Heart right ventricle (tissue), 16 donors: ENCODE data around the gene AK3. TPM values are rescaled to one million over a fixed set of nuclear protein-coding genes. Genes with fewer than 3 reads are reported as not detected.
"Not testable (repeated sequence)": the region's sequence is repeated elsewhere in the genome, so short reads cannot be mapped to it uniquely, and the experiment has no call there.

Source experiments
- ATAC-seq, 8 donors: fragments of 200-7000 bp; cut with Tn5 transposase; one replicate each; pipeline ENCODE4 v1.9.1; 2020; ENCODE audit warnings: mild to moderate bottlenecking in 8 of 8, moderate library complexity in 8 of 8, moderate number of reproducible peaks in 1 of 8
- DNase-seq, 2 donors: peaks; one replicate each; pipeline ENCODE4 v3.0.0-alpha.2; 2020
- H3K27ac ChIP-seq, 10 donors: fragments of 200-600 bp; sonication (generic) in 2 of 10; one replicate each; pipeline versions ENCODE4 v1.5.0 to v1.8.0; 2020 to 2022; ENCODE audit warnings: mild to moderate bottlenecking in 3 of 10
- H3K27me3 ChIP-seq, 7 donors: fragments of 200-600 bp; one replicate each; pipeline ENCODE4 v1.8.0; 2021 to 2022; ENCODE audit warnings: mild to moderate bottlenecking in 2 of 7
- H3K36me3 ChIP-seq, 9 donors: fragments of 200-600 bp; sonication (generic) in 1 of 9; one replicate each; pipeline versions ENCODE4 v1.5.0 to v1.8.0; 2020 to 2022; ENCODE audit warnings: mild to moderate bottlenecking in 2 of 9
- H3K4me1 ChIP-seq, 9 donors: fragments of 200-600 bp; sonication (generic) in 1 of 9; one replicate each; pipeline versions ENCODE4 v1.5.0 to v1.8.0; 2020 to 2022; ENCODE audit warnings: mild to moderate bottlenecking in 4 of 9
- H3K4me3 ChIP-seq, 10 donors: fragments of 200-600 bp; sonication (generic) in 2 of 10; one replicate each; pipeline versions ENCODE4 v1.5.0 to v1.8.0; 2020 to 2022; ENCODE audit warnings: mild to moderate bottlenecking in 7 of 10, moderate library complexity in 2 of 10
- H3K9me3 ChIP-seq, 11 donors: fragments of 200-600 bp in 10 of 11; sonication (generic) in 2 of 11; one replicate each; pipeline versions ENCODE4 v1.5.0 to v1.8.0; 2013 to 2022; ENCODE audit warnings: mild to moderate bottlenecking in 2 of 11, control low read depth in 1 of 11, moderate library complexity in 1 of 11
- CTCF ChIP-seq, 9 donors: fragments of 200-600 bp; sonication (generic) in 2 of 9; IDR thresholded peaks; one replicate each; pipeline versions ENCODE4 v1.5.0 to v1.8.0; 2021 to 2022; ENCODE audit warnings: antibody characterized with exemption in 9 of 9, mild to moderate bottlenecking in 5 of 9, moderate library complexity in 1 of 9
- WGBS, 2 donors: extraction: QIAGEN DNeasy Blood & Tissue Kit; methylation state at CpG; one replicate each; pipeline ENCODE4 v1.1.7; 2013; ENCODE audit warnings: inconsistent platforms in 1 of 2; 5-methylcytosine and 5-hydroxymethylcytosine counted together
- intact Hi-C, 10 donors: fragments of 100-400 bp; cut with DNase I; formaldehyde crosslinking; loops; one replicate each; pipeline versions ENCODE4 v1.11.1 to v1.14.2; 2022
- polyA plus RNA-seq, 2 donors: library from polyadenylated mRNA; stranded (reverse); fragments of 200-250 nt; gene quantifications; one replicate each; pipeline ENCODE4 v1.2.3, GENCODE V29; 2013
- total RNA-seq, 10 donors: library from RNA; stranded (reverse); fragmentation: NEBNext Ultra II Directional in 3 of 10; extraction: Animal tissue kit (Norgen Biotek cat#: 25700) in 3 of 10; gene quantifications; one replicate each; pipeline versions ENCODE4 v1.2.1 to v1.2.4, GENCODE V29; 2021 to 2023
- donor health status: Arrhythmogenic right ventricular cardiomyopathy.
- donor health status: ischemic (EF 13 %, LVEDD 7.1; RV severe dilation, severe dysfunction).
- donor health status: healthy with polysubstance abuse.
- donor health status: DM: no; HTN: yes; CAD: no.
- donor health status: DM: no; HTN: no; CAD: no.
- donor health status: ischemic (EF 25% LVEDD 6.9; RV normal size, moderate dysfunction).
- donor health status: ischemic (EF 25% LVEDD 5.7; RV mildly dilated, moderate dysfunction).
- donor health status: healthy.
- donor health status: DM: yes; HTN: yes; CAD: no.
- donor health status: Ischemic cardiomyopathy.
- donor health status: ischemic (EF 35%, LVEDD 5.7; RV mildly dilated, moderate dysfunction).
- donor health status: nonischemic (EF 11% LVEDD 7.7; RV severe dilation, severe dysfunction).
- donor health status: DM: yes; HTN: yes; CAD: no.
- donor health status: PGD.
- donor health status: ischemic (EF 29% LVEDD 5.4; RV normal size, mild dysfunction).
- donor health status: nonischemic (EF 23%, LVEDD 6.1; RV moderate dilation, normal function).

Gene AK3
- total and polyA plus RNA-seq, 12 donors: 32.9 to 217 (median 138) TPM

GRCh38 chr9:4662108-4662988 is 78.7 kb downstream of the AK3 start, which contains the start of gene PLPP6:
TSS of gene PLPP6 (plus strand) at chr9:4662294. CDS start at chr9:4662376, 82 bp downstream.
- TF ChIP-seq CTCF (IDR thresholded peaks at IDR 0.05): peak; percentile 24 to 74 (median 58)
- ATAC-seq: peak; percentile 94 to 97 (median 95)
- intact Hi-C loops: loop anchor here in 5 of 10 donors (1.0 to 10.0 kb wide), 4 partner anchors 17 to 322 kb away; partner anchors contain the start of genes AK3 (in 3 of the 5), CDC37L1 (in 1 of the 5) and JAK2 (in 1 of the 5)

GRCh38 chr9:4661611-4662010 is 79.4 kb downstream of the AK3 start:
- DNase-seq (no peak), ATAC-seq (no peak)
- no peaks in the 10 kb centered on the region for H3K36me3 ChIP-seq
- H3K4me3 ChIP-seq: peak overlapping the region; percentile 75 to 97 (median 90)
- 9 to 11% methylated on average over 5 of the region's 5 CpGs for WGBS, 2 donors
- H3K27ac ChIP-seq: peak overlapping the region in 7 of 10 donors; percentile 68 to 91 (median 86)
- intact Hi-C loops: loop anchor here in 5 of 10 donors (1.0 to 10.0 kb wide), 4 partner anchors 18 to 323 kb away; partner anchors contain the start of genes AK3 (in 3 of the 5), CDC37L1 (in 1 of the 5) and JAK2 (in 1 of the 5)
- no peaks in the 10 kb centered on the region for H3K27me3 ChIP-seq
- peaks cover 0 to 53% (median 43%) of the 10 kb centered on the region in 9 donors for H3K4me1 ChIP-seq
- H3K9me3 ChIP-seq: no peaks in the 10 kb centered on the region
- no peak for TF ChIP-seq CTCF (IDR thresholded peaks at IDR 0.05)

More at GRCh38 chr9:4662108-4662988, 78.7 kb downstream of the AK3 start, which contains the start of gene PLPP6:
- Histone ChIP-seq H3K36me3 (no peaks in the 10 kb centered on the region), H3K4me3 (peak within 1 kb of the TSS; percentile 75 to 97 (median 90)), H3K9me3 (no peaks in the 10 kb centered on the region), H3K27ac (peak within 1 kb of the TSS; percentile 30 to 91 (median 84)), H3K4me1 (peaks cover 0 to 56% (median 43%) of the 10 kb centered on the region in 9 donors), H3K27me3 (no peaks in the 10 kb centered on the region)
- DNase-seq: peak; percentile 88 to 89
- 4% methylated on average over 67 to 70 of the region's 70 CpGs for WGBS, 2 donors

- intact Hi-C loops: loop anchor here in 4 of 10 donors (5.0 to 10.0 kb wide), 2 partner anchors 81 to 324 kb away; partner anchors contain the start of genes AK3 (in 3 of the 4) and JAK2 (in 1 of the 4)
- peaks cover 0 to 50% (median 43%) of the 10 kb centered on the region in 9 donors for H3K4me1 ChIP-seq
- peak in 1 of 8 donors; percentile 31 for ATAC-seq
- TF ChIP-seq CTCF (IDR thresholded peaks at IDR 0.05): no peak
- DNase-seq: no peak
- H3K27me3 ChIP-seq: no peaks in the 10 kb centered on the region
- peak overlapping the region in 1 of 10 donors; percentile 89 for H3K4me3 ChIP-seq
- H3K27ac ChIP-seq: peak overlapping the region in 3 of 10 donors; percentile 5 to 87 (median 85)
- no peaks in the 10 kb centered on the region for H3K36me3 ChIP-seq
- no peaks in the 10 kb centered on the region for H3K9me3 ChIP-seq
- WGBS, 2 donors: 77 to 95% methylated on average over 1 of the region's 1 CpG
These were observed 79.8 kb downstream of the AK3 start for GRCh38 chr9:4661165-4661564.

GRCh38 chr9:4660665-4661064 is 80.3 kb downstream of the AK3 start:
- H3K27ac ChIP-seq, H3K4me3 ChIP-seq, H3K27me3 ChIP-seq, H3K36me3 ChIP-seq, ATAC-seq, H3K9me3 ChIP-seq, DNase-seq: not testable (repeated sequence)
- peaks cover 0 to 45% (median 40%) of the 10 kb centered on the region in 9 donors for H3K4me1 ChIP-seq
- 79 to 90% methylated on average over 4 of the region's 5 CpGs for WGBS, 2 donors
- intact Hi-C loops: loop anchor here in 4 of 10 donors (5.0 to 10.0 kb wide), 2 partner anchors 82 to 324 kb away; partner anchors contain the start of genes AK3 (in 3 of the 4) and JAK2 (in 1 of the 4)

Other genes starting within 250 kb of the AK3 start
- gene PLPP6, start 78.9 kb downstream of the AK3 start, total RNA-seq: 1 to 10 TPM; 2.2 to 4.1 (median 2.6) TPM
- 1 to 10 TPM; 1.9 to 2.0 TPM for gene PLPP6, start 78.9 kb downstream of the AK3 start, polyA plus RNA-seq
- 1 to 10 TPM in 7 of 10 donors, under 1 TPM in 3; 0.47 to 1.9 (median 1.3) TPM for gene SPATA6L, start 74.7 kb downstream of the AK3 start, total RNA-seq
- gene SPATA6L, start 74.7 kb downstream of the AK3 start, polyA plus RNA-seq: under 1 TPM; 0.36 to 0.95 TPM
- 10 to 100 TPM; 29.8 to 58.4 (median 36.6) TPM for gene CDC37L1, start 61.6 kb downstream of the AK3 start, total RNA-seq
- 10 to 100 TPM; 13.4 to 44.8 TPM for gene CDC37L1, start 61.6 kb downstream of the AK3 start, polyA plus RNA-seq
- gene RCL1, start 51.7 kb upstream of the AK3 start, total RNA-seq: 1 to 10 TPM; 4.8 to 9.9 (median 6.8) TPM
- 1 to 10 TPM; 5.3 to 7.2 TPM for gene RCL1, start 51.7 kb upstream of the AK3 start, polyA plus RNA-seq
- gene JAK2, start 244.1 kb upstream of the AK3 start, total RNA-seq: 10 to 100 TPM in 9 of 10 donors, 1 to 10 TPM in 1; 7.0 to 95.6 (median 44.8) TPM
- 1 to 10 TPM; 2.3 to 6.7 TPM for gene JAK2, start 244.1 kb upstream of the AK3 start, polyA plus RNA-seq